GM18519 (cell line): Measurements from ENCODE around the gene STAC.
"Not testable (repeated sequence)": the region's sequence is repeated elsewhere in the genome, so short reads cannot be mapped to it uniquely, and the experiment has no call there.

ENCODE experiments used
- ATAC-seq: cut with Tn5 transposase; IDR thresholded peaks from one replicate; pipeline ENCODE4 v1.9.1; 2021; ENCODE audit warnings: mild to moderate bottlenecking, moderate library complexity; ENCODE audit not compliant: unreplicated experiment, low FRiP score

STAC gene

GRCh38 chr3:36411587-36411986, 31.3 kb downstream of the STAC start:
- ATAC-seq, result no peak

DNA sequence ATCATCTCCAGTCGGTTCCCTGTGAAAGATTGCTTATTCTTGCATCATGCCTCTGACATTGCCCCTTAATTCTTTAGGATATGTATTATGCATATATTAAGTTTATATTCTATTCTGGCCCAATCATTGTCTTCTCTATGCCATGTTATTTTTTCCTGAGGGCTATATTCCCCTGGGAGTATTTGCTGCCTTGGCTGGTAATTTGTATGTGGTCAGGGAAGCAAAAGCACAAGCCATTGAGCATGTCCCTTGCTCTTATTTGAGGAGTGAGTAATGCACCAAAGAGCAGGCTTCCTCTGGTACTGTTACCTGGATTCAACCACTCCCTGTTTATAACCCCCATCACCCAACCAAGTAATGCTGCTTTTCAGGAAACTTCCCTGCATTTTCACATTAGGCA, 36.3 kb downstream of the STAC start:
- ATAC-seq, result no peak

DNA sequence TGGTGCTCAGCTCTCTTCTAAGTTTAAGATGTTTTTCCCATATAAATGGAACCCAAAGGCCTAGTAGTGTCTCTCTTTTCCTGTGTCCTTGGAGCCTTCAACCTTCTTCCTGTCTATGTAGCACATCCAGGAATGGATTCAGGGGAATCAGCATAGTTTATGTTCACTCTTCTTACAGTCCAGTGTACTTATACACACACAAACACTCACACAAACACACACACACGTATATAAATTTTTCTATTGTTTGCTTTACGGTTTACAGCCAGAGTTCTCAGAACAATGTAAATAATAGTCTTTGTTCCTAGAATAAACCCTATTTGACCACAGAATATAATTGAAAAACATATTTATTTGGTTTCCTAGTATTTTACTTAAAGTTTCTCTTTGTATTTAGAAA, 36.9 kb downstream of the STAC start:
- ATAC-seq, result no peak

- no peak for ATAC-seq
Measured at GRCh38 chr3:36418296-36418695, 38.0 kb downstream of the STAC start.

DNA sequence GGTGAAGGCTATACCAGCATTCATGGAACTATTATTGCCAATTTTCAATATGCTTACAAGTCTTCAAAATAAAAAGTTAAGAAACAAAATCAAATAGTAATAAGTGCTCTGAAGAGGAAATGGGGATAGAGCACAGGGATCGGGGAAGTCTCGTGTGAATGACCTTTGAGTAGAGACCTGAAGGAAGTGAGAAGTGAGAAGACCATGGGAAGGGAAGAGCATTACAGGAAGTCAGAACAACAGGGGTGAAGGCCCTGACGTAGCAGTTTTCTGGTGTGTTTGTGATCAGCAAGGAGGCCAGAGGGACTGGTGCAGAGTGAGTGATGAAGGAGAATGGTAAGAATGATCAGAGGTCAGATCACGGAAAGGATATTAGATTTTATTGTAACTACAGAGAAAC, 48.1 kb downstream of the STAC start:
- ATAC-seq, result no peak

- ATAC-seq, result no peak
Measured at GRCh38 chr3:36429986-36430485, 49.7 kb downstream of the STAC start.

DNA sequence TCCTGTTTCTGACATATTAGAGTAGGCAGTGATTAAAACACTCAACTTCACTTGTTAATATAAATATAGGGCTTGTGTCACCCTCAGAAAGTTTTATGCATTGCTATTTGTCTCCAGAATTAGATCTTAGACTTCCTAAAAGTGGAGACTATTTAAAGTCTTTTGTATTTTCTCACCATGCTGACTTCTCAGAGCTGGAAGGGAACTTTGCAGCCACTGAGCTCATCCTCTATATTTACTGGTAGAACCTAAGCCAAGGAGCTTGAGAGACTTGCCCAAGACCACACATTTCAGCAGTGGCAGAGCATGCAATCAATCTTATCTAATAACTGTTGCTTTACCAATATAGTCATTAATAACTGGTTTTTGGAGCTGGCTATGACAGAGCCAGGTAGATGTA, 53.2 kb downstream of the STAC start:
- ATAC-seq, result no peak

DNA sequence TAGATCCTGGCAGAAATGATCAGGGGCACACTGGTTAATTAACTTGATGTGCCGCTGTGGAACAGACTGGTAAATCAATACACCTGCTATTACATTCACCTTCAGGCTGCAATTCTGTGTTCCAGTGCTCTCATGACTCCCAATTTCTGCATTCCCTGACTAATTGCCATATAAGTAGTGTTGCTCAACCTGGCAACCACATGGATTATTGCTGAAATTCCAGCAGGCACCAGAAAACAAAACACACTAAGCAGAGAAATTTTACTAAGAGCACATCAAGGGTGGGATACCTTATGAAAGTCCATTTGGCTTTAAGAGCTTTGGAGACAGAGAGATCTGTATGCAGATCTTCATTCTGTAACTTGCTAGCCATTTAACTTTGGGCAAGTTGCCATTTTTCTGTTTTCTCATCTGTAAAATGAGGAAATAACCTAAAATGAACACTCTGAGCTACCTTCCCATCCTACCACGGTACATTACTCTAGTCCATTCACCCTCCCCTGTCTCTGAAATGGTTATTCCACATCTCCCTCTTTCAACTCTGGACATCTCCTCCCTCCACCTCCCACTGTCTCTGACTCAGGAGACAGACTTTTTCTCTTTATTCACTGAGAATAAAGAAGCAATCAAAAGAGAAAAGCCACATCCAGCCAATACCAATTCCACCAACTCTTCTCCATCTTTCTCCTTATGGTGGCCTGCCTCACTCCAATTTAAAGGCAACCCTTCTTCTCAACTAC, 54.6 kb downstream of the STAC start:
- no peak for ATAC-seq

- ATAC-seq, result no peak
Measured at GRCh38 chr3:36443028-36443686, 62.9 kb downstream of the STAC start.

DNA sequence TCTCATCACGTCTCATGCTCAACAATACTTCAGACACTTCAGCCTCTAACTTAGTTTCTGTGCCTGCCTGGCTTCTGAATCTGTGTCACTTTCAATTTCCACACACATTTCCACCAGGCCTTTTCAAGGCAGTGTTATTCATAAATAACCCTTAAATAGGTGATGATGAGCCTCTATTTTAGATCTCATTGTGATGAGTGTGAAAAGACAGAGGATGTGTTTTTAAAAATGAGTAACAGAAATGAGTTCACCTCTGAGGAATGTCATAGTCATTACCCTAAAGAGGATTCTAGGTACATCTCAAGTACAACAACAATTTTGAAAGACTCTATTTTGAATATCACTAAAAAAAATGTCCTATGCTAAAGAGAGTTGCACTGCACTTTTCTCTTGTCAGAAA, 64.6 kb downstream of the STAC start:
- no peak for ATAC-seq

DNA sequence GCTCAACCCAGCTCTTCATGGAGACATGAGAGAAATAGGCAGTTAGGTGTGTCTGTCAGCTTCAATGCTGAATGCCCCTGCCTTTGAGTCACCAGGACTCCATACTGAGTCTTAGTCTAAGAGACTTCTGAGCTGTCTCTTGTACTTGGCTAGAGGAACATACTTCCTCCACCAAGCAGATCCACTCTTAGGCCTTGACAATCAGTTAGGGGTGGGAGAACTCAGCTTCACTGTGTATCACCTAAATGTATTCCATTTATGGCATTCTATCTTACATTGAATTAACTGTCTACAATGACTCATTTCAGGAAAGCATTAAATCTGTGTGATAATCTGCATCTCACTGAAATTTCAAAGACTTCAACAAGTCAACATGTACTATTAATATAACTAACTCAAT, 66.0 kb downstream of the STAC start:
- ATAC-seq, result no peak

DNA sequence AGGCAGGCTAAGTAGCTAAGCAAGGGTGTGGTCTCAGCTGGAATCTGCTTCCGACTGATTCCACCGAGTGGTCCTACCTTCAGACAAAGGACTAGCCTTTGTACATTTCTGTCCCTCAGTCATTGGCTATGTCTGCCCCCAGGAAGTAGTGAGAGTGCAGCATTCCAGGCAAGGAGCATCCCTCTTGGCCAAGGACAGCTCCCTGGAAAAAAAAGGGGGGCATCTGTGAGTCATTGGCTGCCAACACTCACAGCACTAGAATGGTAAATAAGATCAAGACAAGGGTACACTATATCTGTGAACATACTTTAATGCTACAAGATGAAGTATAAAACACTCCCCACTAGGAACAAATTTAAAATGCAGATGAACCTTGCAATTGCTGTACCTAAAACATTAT, 66.8 kb downstream of the STAC start:
- no peak for ATAC-seq

DNA sequence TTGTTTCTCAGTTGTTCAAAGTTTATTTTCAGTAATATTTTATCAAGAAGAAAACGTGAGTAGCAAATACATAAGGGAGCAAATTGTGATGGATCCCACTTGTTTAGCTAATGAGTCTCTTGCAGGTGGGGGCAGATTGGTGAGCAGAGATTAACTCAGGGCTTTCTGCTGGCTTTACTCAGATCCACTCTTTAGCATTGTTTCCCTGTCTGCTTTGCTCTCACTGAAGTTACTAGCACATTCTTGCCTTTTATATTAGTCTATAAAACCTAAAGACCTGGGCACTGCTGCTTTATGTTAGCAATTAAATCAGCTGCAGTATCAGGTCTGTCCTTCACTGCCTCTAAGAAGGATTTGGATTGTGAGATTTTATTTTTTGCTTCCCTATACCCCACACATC, 71.5 kb downstream of the STAC start:
- no peak for ATAC-seq

- not testable (repeated sequence) for ATAC-seq
Measured at GRCh38 chr3:36453213-36453612, 72.9 kb downstream of the STAC start.

DNA sequence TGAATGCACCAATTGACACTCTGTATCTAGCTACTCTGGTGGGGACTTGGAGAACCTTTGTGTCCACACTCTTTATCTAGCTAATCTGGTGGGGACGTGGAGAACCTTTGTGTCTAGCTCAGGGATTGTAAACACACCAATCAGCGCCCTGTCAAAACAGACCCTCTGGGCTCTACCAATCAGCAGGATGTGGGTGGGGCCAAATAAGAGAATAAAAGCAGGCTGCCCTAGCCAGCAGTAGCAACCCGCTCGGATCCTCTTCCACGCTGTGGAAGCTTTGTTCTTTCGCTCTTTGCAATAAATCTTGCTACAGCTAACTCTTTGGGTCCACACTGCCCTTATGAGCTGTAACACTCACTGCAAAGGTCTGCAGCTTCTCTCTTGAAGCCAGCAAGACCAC, 73.6 kb downstream of the STAC start:
- not testable (repeated sequence) for ATAC-seq

- no peak for ATAC-seq
Measured at GRCh38 chr3:36455406-36455805, 75.1 kb downstream of the STAC start.

GRCh38 chr3:36456784-36457183, 76.5 kb downstream of the STAC start:
- ATAC-seq, result no peak

DNA sequence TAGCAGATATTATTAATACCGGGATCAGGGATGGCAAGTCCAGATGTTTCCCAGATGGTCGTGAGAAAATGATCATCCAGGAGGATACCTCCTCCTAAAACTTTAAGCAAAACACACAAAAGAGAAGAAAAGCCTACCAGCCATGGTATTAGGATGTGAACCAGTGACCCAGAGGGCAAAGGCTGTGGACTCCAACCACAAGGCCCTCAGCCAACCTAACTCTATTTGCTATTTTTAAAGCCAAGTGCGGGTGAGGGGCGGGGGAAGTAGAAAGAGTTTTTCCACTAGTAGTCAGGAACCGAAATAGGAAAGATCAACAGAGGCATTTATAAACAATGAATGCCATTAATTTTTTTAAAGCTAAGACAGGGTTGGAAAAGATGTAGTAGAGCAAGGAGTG, 77.4 kb downstream of the STAC start:
- ATAC-seq, result no peak

GRCh38 chr3:36459177-36459576, 78.9 kb downstream of the STAC start:
- no peak for ATAC-seq

GRCh38 chr3:36461597-36461996, 81.3 kb downstream of the STAC start:
- no peak for ATAC-seq

DNA sequence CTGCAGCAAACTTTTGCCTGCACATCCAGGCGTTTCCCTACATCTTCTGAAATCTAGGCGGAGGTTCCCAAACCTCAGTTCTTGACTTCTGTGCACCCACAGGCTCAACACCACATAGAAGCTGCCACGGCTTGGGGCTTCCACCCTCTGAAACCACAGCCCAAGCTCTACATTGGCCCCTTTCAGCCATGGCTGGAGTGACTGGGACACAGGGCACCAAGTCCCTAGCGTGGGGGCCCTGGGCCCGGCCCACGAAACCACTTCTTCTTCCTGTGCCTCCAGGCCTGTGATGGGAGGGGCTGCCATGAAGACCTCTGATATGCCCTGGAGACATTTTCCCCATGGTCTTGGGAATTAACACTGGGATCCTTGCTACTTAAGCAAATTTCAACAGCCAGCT, 91.7 kb downstream of the STAC start:
- ATAC-seq, result not testable (repeated sequence)

- ATAC-seq, result no peak
Measured at GRCh38 chr3:36475558-36475957, 95.3 kb downstream of the STAC start.
